ENCODE measurements around the gene OR3A2. TPM values are rescaled to one million over a fixed set of nuclear protein-coding genes. Genes with fewer than 3 reads are reported as not detected.
A peak's percentile ranks its signal among the peaks of the same experiment; 100 is the strongest.
"Not testable (repeated sequence)": the region's sequence is repeated elsewhere in the genome, so short reads cannot be mapped to it uniquely, and the experiment has no call there.

The OR3A2 gene
- 1 to 10 TPM in 1 of 3 donors, not detected in 2; 1.3 TPM for total RNA-seq
- long read RNA-seq, donor 1 = 0 reads
- long read RNA-seq, donor 2 = 0 reads

DNA sequence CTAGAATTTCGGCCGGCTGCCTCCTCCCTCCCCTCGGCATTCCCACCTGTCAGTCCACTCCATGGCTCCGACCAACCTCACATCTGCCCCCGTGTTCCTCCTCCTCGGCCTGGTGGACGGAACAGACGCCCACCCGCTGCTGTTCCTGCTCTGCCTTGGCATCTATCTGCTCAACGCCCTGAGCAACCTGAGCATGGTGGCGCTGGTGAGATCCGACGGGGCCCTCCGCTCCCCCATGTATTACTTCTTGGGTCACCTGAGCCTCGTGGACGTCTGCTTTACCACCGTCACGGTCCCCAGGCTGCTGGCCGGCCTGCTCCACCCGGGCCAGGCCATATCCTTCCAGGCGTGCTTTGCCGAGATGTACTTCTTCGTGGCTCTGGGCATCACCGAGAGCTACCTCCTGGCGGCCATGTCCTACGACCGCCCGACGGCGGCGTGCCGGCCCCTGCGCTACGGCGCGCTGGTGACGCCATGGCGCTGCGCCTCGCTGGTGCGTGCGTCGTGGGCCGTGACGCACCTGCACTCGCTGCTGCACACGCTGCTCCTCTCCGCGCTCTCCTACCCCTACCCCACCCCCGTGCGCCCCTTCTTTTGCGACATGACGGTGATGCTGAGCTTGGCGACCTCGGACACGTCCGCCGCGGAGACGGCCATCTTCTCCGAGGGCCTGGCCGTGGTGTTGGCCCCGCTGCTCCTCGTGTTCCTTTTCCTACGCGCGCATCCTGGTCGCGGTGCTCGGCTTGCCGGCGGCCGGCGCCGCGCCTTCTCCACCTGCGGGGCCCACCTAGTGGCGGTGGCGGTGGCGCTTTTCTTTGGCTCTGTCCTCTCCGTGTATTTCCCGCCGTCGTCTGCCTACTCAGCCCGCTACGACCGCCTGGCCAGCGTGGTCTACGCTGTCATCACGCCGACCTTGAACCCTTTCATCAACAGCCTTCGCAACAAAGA lies at the start of gene OR3A2:
Gene OR3A2 (minus strand): TSS at position 440 of the 948 bp plus-strand sequence.
- TF ChIP-seq, protein P1, sequence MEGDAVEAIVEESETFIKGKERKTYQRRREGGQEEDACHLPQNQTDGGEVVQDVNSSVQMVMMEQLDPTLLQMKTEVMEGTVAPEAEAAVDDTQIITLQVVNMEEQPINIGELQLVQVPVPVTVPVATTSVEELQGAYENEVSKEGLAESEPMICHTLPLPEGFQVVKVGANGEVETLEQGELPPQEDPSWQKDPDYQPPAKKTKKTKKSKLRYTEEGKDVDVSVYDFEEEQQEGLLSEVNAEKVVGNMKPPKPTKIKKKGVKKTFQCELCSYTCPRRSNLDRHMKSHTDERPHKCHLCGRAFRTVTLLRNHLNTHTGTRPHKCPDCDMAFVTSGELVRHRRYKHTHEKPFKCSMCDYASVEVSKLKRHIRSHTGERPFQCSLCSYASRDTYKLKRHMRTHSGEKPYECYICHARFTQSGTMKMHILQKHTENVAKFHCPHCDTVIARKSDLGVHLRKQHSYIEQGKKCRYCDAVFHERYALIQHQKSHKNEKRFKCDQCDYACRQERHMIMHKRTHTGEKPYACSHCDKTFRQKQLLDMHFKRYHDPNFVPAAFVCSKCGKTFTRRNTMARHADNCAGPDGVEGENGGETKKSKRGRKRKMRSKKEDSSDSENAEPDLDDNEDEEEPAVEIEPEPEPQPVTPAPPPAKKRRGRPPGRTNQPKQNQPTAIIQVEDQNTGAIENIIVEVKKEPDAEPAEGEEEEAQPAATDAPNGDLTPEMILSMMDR (IDR thresholded peaks at IDR 0.05) = no peak
- Histone ChIP-seq H3K4me3 (no peak within 1 kb of the TSS), H3K36me3 (ENCODE audit: low read depth) (no peaks in the 10 kb centered on the region), H3K4me1 (ENCODE audit: low read depth) (no peaks in the 10 kb centered on the region), H3K9me3 (no peaks in the 10 kb centered on the region)
- no peak for ATAC-seq
- DNase-seq = no peak
- intact Hi-C loops (cut with DNase I, micrococcal nuclease) = no loop called here

DNA sequence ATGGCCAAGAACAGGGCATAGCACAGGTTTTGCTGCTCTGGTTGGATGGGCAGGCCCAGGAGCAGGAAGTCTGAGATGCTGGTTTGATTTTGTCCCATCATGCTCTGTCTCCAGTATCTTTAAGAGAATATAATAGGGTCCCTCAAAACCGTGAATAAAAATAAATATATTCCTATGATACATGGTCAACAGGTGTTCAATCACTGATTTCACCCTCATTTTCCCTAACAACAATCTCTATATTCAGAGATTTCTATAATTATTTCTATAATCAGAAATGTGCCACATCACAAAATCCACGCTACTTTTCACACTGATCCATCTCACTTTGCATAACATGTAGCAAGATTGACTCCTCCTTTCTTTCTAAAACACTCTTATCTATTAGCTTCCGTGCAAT lies 47.6 kb upstream of the OR3A2 start, which contains the start of gene OR1E2:
Gene OR1E2 (minus strand): TSS at position 101 of the 400 bp plus-strand sequence. CDS start 0 bp downstream, at position 101.
- no peak for ATAC-seq
- H3K36me3 ChIP-seq (ENCODE audit: low read depth) = no peaks in the 10 kb centered on the region
- TF ChIP-seq, protein P1 (IDR thresholded peaks at IDR 0.05) = no peak
- no peak for DNase-seq
- intact Hi-C loops (cut with DNase I, micrococcal nuclease) = no loop called here
- H3K4me3 ChIP-seq = no peak within 1 kb of the TSS
- no peaks in the 10 kb centered on the region for H3K4me1 ChIP-seq (ENCODE audit: low read depth)
- H3K9me3 ChIP-seq = no peaks in the 10 kb centered on the region

DNA sequence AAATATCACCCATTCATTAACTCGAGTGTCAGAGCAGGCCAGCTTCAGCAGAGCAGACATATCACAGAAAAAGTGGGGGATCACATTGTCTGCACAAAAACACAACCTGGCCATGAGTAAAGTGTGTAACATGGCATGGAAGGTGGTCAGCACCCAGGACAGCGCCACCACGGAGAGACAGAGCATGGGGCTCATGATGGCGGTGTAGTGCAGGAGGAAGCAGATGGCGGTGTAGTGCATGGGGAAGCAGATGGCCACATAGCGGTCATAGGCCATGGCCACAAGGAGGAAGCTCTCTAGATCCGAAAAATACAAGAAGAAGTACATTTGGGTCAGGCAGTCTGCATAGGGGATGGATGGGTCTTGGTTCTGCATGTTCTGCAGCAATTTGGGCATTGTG lies 47.1 kb upstream of the OR3A2 start:
- H3K36me3 ChIP-seq (ENCODE audit: low read depth); H3K4me3 ChIP-seq; H3K9me3 ChIP-seq; H3K4me1 ChIP-seq (ENCODE audit: low read depth); intact Hi-C loops (cut with DNase I, micrococcal nuclease): not testable (repeated sequence)
- DNase-seq = peak in 2 of 3 donors; percentile 30 to 36
- ATAC-seq = peak; percentile 36

DNA sequence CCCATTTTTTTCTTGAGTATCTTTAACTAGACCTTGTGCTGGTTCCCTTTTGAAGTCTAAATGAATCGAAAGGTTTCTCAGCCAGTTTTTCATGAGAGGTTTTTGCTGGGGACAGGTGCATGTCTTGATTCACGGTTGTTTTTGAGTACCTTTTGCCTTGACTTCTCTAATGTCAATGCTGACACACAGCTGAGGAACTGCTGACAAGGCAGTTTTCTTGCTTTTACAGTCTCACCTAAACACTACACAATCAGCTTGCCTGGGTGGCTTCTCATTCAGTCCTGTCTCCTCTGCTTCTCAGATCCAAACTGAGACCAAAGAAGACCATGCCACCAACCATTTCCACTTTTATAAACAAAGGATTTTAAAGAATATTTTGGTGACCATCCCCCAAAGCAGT lies 32.1 kb upstream of the OR3A2 start:
- no peak for DNase-seq
- H3K4me3 ChIP-seq = no peak overlapping the region
- no peaks in the 10 kb centered on the region for H3K36me3 ChIP-seq (ENCODE audit: low read depth)
- intact Hi-C loops (cut with DNase I, micrococcal nuclease) = no loop called here
- TF ChIP-seq, protein P1 (IDR thresholded peaks at IDR 0.05) = no peak
- H3K4me1 ChIP-seq (ENCODE audit: low read depth) = no peaks in the 10 kb centered on the region
- H3K9me3 ChIP-seq = no peaks in the 10 kb centered on the region
- ATAC-seq = no peak

DNA sequence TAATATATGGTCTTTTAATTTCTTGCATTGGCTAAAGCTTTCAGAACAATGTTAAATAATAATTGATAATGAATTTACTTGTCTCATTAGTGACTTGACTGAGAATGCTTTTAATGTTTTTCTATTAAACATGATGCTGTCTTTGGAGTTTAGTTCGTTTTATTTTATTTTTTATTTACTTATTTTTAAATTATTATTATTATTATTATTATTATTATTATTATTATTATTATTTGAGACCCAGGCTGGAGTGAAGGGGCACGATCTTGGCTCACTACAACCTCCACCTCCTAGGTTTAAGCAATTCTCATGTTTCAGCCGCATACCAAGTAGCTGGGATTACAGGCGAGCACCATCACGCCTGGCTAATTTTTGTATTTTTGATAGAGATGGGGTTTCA lies 29.5 kb upstream of the OR3A2 start:
- ATAC-seq (no peak), DNase-seq (no peak)
- intact Hi-C loops (cut with DNase I, micrococcal nuclease) = no loop called here
- Histone ChIP-seq H3K9me3 (no peaks in the 10 kb centered on the region), H3K4me1 (ENCODE audit: low read depth) (no peaks in the 10 kb centered on the region), H3K4me3 (no peak overlapping the region), H3K36me3 (ENCODE audit: low read depth) (no peaks in the 10 kb centered on the region)
- TF ChIP-seq, protein P1 (IDR thresholded peaks at IDR 0.05) = no peak

DNA sequence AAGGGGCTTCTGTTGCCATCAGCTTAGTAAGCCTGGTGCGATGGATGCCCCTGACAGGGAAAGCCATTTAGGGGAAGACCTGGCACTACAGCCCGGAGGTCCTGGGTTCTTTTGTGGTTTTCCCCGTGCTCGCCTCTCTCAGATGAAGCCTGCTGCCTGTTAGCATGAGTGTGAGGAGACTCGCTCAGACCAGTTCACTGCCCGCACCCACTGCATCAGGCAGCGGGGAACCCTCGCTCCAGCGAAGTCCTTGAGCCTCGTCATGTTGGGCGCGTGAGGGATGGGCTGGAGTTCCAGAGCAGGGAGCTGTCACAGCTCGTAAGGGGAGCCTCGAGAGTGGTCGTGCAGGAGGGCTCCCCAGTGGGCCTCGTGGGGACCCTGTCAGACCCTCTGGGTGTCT lies 26.1 kb upstream of the OR3A2 start:
- ATAC-seq; H3K36me3 ChIP-seq (ENCODE audit: low read depth); intact Hi-C loops (cut with DNase I, micrococcal nuclease); H3K9me3 ChIP-seq; H3K4me1 ChIP-seq (ENCODE audit: low read depth); DNase-seq; H3K4me3 ChIP-seq: not testable (repeated sequence)
